ENCODE measurements around the gene ARL5A.
"Not testable (repeated sequence)": the region's sequence is repeated elsewhere in the genome, so short reads cannot be mapped to it uniquely, and the experiment has no call there.

DNA sequence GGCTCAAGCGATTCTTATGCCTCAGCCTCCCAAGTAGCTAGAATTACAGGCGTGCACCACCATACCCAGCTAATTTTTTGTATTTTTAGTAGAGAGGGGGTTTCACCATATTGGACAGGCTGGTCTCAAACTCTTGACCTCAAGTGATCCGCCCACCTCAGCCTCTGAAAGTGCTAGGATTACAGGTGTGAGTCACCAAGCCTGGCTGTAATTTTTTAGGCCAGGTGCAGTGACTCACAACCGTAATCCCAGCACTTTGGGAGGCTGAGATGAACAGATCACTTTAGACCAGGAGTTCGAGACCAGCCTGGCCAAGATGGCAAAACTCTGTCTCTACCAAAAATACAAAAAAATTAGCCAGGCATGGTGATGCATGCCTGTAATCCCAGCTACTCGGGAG lies 33.8 kb downstream of the ARL5A start:
- not testable (repeated sequence) for TF ChIP-seq EZH2 (IDR thresholded peaks at IDR 0.05; ENCODE audit: insufficient read depth, poor library complexity, severe bottlenecking); EZH2phosphoT487 (IDR thresholded peaks at IDR 0.05; ENCODE audit: insufficient read depth, low read depth)
